Activated CD4-positive, alpha-beta T cell treated with anti-CD3 and anti-CD28 coated beads, Interleukin-2, amount 50 U/mL, for 48 hours (primary cell): ENCODE results near the gene TESK2.
"Not testable (repeated sequence)": the region's sequence is repeated elsewhere in the genome, so short reads cannot be mapped to it uniquely, and the experiment has no call there.

Experiments used
- DNase-seq, 2 experiments: peaks; one replicate each; pipeline ENCODE4 v3.0.0-alpha.2; 2020

Gene TESK2

GRCh38 chr1:45470306-45470798 lies 20.6 kb downstream of the TESK2 start:
- no peak for DNase-seq

GRCh38 chr1:45467353-45467752 lies 23.6 kb downstream of the TESK2 start:
- not testable (repeated sequence) for DNase-seq

GRCh38 chr1:45465277-45465676 lies 25.7 kb downstream of the TESK2 start:
- no peak for DNase-seq

DNA sequence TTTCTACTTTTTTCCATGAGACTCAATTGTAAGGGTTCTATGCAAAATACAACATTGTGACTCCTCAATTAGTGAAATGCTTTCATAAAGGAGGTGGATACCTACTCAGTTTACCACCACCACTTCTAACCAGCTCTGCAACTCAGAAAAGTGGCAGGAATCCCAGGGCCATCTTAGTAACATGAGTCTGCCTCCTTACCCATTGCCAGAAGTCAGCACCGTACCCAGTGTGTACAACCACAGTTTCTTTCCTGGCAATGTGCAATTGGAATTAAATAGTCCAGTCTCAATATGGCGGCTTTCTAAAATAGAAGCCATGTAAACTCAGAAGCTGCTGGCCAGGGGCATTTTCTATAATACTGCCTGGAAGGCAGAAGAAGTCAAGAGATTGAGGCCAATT lies 32.1 kb downstream of the TESK2 start:
- no peak for DNase-seq

- no peak for DNase-seq
Measured at GRCh38 chr1:45456531-45456930, 34.4 kb downstream of the TESK2 start.

DNA sequence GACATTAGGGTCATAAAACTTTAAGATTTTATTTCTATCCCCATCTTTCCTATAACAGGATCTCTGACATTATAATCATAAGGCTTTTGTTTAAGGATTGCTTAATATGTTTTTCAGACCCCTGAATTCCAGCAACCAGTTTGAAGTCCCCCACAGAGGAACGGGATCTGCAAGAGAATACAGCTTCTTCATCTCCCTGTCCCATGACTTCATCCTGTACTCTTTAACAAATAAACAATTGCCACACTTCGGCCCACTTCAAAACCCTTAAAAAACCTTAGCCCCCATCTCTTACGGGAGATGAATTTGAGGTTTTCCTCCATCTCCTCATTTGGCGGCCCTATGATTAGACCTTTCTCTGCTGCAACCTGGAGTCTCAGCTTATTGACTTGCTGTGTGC lies 35.8 kb downstream of the TESK2 start:
- DNase-seq = no peak

DNA sequence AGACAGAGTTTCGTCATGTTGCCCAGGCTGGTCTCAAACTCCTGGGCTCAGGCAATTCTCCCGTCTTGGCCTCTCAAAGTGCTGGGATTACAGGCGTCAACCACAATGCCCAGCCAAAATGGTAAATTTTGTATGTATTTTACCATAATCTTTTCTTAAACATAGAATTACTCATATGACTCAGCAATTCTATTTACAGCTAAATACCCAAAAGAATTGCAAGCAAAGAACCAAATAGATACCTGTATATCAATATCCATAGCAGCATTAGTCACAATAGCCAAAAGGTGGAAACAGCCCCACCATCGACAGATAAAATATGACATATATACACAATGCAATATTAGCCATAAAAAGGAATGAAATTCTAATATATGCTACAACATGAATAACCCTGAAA lies 36.5 kb downstream of the TESK2 start:
- no peak for DNase-seq

GRCh38 chr1:45452503-45452902 lies 38.5 kb downstream of the TESK2 start:
- DNase-seq = no peak

GRCh38 chr1:45448357-45448756 lies 42.6 kb downstream of the TESK2 start:
- no peak for DNase-seq

GRCh38 chr1:45446950-45447672 lies 43.9 kb downstream of the TESK2 start:
- DNase-seq = no peak

GRCh38 chr1:45446530-45446929 lies 44.4 kb downstream of the TESK2 start:
- DNase-seq = no peak

DNA sequence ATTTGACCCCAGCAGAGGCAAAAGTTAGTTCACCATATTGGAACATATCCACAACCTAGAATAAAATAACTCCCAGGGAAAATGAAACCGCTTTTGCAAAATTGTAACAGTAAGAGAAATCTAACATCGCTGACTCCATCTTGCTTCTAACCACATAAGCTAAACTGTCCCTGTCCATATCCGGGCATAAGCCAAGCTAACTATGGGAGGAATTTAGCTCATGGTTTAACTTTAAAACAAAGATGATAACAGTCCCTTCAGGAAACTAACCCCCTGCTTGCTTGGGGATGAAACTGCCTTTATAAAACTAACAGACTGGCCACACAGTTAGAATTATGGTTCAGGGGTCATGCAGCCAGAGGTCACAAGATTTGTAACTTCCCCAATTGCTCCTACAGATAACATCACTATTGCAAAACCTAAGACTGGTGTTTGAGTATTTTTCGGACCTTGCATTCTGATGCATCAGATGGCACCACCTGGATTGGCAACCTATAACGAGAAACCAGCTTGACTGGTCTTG lies 46.3 kb downstream of the TESK2 start:
- DNase-seq = no peak

DNA sequence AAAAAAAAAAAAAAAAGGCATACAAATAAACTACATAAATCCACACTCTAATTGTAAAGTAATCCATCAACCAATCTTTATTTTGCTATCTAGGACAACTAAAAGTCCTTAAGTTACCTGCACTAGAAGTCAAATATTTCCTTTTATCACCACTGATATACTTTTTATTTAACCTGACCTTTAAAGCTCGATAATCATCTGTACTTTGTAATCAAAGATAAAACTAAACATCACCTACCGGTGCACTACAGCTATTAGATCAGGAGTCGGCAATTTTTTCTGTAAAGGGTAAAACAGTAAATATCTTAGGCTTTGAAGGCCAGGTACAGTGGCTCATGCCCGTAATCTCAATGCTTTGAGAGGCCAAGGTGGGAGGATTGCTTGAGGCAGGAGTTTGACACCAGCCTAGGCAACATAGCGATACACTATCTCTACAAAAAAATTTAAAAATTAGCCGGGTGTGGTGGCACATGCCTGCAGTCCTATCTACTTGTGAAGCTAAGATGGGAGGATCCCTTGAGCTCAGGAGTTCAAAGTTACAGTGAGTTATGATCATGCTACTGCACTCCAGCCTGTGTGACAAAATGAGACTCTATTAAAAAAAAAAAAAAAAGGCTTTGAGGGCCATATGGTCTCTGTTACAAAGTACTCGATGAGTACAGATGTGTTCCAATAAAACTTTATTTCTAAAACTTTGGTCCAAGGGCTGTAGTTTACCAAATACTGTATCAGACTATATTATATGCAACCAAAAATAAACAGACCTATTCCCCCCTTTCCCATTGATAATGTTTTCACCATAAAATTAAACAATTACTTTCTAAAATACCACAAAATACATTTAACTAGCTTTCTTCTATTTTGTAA lies 47.1 kb downstream of the TESK2 start:
- no peak for DNase-seq

DNA sequence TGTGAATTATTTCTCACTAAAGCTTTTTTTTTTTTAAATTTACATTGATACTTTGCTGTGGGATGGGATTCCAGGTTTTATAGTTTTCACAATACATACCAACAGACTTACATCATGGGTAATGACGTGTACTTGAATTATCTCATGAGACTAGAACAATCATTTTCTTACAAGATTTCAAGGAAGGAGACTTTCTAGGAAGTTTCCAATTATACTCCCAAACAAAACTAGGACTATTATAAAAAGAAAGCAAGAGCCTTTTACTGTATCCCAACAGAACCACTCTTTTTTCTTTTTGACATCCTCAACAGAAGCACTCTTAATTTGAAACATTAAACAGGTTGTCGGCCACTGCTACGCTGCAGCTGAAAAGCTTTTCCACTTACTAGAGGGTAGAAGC lies 48.7 kb downstream of the TESK2 start:
- no peak for DNase-seq

- DNase-seq = no peak
Measured at GRCh38 chr1:45437323-45437722, 53.6 kb downstream of the TESK2 start.

GRCh38 chr1:45430490-45430889 lies 60.5 kb downstream of the TESK2 start:
- no peak for DNase-seq

DNA sequence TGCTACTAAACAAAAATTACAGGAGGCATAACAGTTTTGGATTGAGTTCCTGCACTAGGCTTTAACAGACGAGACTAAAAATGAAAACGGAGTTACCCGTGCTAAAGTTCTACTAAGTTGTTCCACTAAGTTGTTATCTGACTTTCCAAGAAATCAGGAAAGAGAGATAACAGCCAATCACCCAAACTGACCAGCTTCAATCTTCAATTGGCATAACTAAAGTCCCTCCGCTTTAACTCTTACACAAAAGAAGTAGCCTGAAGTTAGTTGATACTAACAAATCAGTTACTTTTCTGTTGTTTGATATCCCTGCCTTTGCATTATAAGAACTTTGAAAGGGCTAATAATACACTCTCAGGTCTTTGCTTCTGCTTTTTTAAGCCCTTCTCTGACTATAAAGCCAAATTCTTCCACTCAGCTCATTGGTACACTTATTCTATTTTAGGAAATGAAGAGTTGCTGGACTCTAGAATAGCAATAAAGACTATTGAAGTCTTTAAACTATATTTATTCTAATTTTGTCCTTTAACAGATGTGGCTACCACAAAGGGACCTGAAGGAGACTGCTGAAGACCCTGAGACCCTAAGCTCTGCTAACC lies 61.3 kb downstream of the TESK2 start:
- DNase-seq = no peak

GRCh38 chr1:45423906-45424678 lies 66.9 kb downstream of the TESK2 start:
- DNase-seq = no peak

- no peak for DNase-seq
Measured at GRCh38 chr1:45421935-45422334, 69.0 kb downstream of the TESK2 start.

GRCh38 chr1:45414746-45415145 lies 76.2 kb downstream of the TESK2 start:
- DNase-seq = no peak

- no peak for DNase-seq
Measured at GRCh38 chr1:45412899-45413298, 78.1 kb downstream of the TESK2 start.

DNA sequence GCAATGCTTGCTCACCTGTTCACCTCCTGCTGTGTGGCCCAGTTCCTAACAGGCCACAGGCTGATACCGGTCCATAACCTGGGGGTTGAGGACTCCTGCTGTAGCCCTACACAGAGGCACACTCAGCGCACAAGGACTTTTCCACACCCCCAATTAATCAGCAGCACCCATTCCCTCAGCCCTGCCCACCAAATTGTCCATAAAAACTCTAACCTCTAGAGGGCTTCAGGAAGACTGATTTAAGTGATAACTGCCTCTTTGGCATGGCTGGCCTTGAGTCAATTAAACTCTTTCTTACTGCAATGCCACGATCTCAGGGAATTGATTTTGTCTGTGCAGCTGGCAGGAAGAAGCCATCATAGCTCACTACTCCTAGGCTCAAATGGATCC lies 79.5 kb downstream of the TESK2 start:
- DNase-seq = no peak
